AG04449 (cell line): ENCODE data around the gene MAP2K7.

ENCODE experiments used
- CTCF ChIA-PET: fragments of 350-600 bp; formaldehyde crosslinking; extraction: SDS; loops from one replicate; lab custom pipeline; 2021; ENCODE audit warnings: antibody characterized with exemption; lab: Yijun Ruan, JAX
- POLR2A ChIA-PET: fragments of 400-600, 350-600 bp; formaldehyde crosslinking; extraction: SDS; loops from one replicate; lab custom pipeline; 2020; ENCODE audit warnings: antibody characterized with exemption, inconsistent platforms; lab: Yijun Ruan, JAX
- DNase-seq: peaks from one replicate; pipeline ENCODE4 v3.0.0-alpha.2; 2010; ENCODE audit warnings: low read depth, low spot score
- H3K4me3 ChIP-seq: 2 replicates; pipeline ENCODE4 v1.5.1; 2011; ENCODE audit warnings: low read depth, mild to moderate bottlenecking, control low read depth, low read length
- CTCF ChIP-seq: IDR thresholded peaks from one replicate; pipeline ENCODE4 v1.5.1; 2011; ENCODE audit warnings: mild to moderate bottlenecking, moderate library complexity, low read length, control low read depth, inconsistent platforms; ENCODE audit not compliant: insufficient read depth; ENCODE audit errors: missing control alignments

Gene MAP2K7

DNA sequence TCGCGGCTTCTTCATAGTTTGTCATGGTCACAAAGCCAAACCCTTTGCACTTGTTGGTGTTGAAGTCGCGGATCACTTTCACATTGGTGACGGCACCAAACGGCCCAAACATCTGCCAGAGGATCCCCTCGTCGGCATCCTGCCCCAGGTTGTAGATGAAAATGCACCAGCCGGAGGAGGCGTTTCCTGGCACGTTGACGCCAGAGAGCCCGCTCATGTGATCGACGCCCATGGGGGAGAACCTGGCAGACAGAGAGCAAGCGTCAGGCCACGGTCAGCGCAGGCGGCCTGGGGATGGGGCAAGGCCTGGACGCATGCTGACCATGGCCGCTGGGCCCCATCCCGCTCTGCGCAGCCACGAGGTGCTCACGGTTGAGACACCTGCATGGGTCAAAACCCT lies 59.9 kb downstream of the MAP2K7 start:
- TF ChIP-seq CTCF, result no peak
- POLR2A ChIA-PET, result no interaction called here
- DNase-seq, result no peak
- CTCF ChIA-PET, result interaction anchor here (1.4 kb wide), 1 partner anchor 20 kb away, joined by 7 read pairs; the partner anchor contains the start of gene TIMM44
- H3K4me3 ChIP-seq, result no peak overlapping the region
